ENCODE results near the gene PAK5. TPM values are rescaled to one million over a fixed set of nuclear protein-coding genes. Genes with fewer than 3 reads are reported as not detected.

Gene PAK5
- polyA plus RNA-seq, 1 of the 3 experiments (the other 2 are of a cell fraction): 0.03 TPM

DNA sequence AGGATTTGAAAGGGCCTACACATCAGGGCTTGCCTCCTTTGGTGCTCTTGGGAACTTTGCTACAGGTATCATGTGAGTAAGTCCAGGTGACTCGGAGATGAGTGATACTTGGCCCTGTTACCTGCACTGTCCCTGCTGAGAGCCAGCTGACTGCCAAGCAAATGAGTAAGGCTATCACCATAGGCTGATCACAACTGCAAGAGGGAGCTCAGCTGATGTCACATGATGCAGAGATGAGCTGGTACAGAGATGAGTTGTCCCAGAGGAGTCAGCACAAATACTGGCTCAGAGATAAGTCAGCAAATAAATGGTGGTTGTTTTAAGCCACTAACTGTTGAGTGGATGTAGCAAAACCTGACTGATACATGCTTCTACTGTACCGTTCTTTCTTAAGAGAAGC, 283.1 kb downstream of the PAK5 start (continued):
- TF ChIP-seq PBX3 (IDR thresholded peaks at IDR 0.05): 0 out of 2 replicates have a peak, but pooled peaks have one; percentile 16
- TF ChIP-seq FOXJ3 (CRISPR knock-in tag; IDR thresholded peaks at IDR 0.05): no peak
- TF ChIP-seq GABPA (IDR thresholded peaks at IDR 0.05; ENCODE audit: low read depth): no peak
- no peak; the same call in 1 of the 2 replicates for TF ChIP-seq FOSL2 (IDR thresholded peaks at IDR 0.05; ENCODE audit: borderline replicate concordance, low read depth)
- TF ChIP-seq NRF1 (IDR thresholded peaks at IDR 0.05; ENCODE audit: low read depth, low read length): no peak
- TF ChIP-seq ZBTB33 (IDR thresholded peaks at IDR 0.05; ENCODE audit: borderline replicate concordance, low read depth): no peak
- no peak for TF ChIP-seq ELF1 (IDR thresholded peaks at IDR 0.05)
- no peak for TF ChIP-seq TEAD4 (IDR thresholded peaks at IDR 0.05; ENCODE audit: borderline replicate concordance, insufficient read depth)
- TF ChIP-seq JUND (IDR thresholded peaks at IDR 0.05): no peak; the same call in 1 of the 2 replicates
- TF ChIP-seq SMC3 (IDR thresholded peaks at IDR 0.05; ENCODE audit: low read depth, low read length): no peak

DNA sequence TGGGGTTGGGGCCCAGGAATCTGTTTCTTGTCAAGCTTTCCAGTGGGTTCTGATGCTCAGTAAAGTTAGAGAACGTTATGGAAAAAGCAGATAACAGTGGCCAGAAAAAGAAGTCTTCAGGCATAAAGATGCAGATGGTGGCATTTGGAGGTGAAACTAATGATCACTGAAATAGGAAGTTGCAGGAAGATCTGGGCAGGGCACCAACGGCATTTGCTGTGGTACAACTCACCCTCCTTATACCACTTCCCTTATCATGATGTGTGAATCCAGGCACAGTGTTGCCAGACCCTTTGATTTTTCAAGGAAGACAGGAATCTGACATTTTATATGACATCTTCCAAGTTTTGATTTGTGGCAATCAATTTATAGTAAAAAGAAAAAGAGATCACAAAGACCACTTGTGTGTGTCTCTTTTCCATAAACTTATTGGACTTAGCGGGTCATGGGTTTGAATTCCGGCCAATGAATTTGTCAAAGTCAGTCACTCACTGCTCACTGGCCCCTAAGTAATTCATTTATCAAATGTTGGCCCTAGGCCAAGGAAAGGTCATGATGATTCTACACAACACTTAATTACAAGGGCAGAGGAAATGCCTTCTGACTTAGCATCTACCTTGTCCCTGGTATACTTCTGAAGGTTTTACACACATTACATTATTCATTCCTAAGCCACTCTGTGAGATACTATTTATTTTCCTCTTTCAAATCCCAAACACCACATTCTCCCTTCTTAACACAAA, 286.9 kb downstream of the PAK5 start:
- no peak for DNase-seq
- H2AFZ ChIP-seq (ENCODE audit: low read depth): no peak overlapping the region
- H3K79me2 ChIP-seq (ENCODE audit: insufficient read depth): no peaks in the 10 kb centered on the region
- no peak overlapping the region for H3K4me3 ChIP-seq (ENCODE audit: low read depth in 2 of 2, low read length in 1 of 2)
- no peaks in the 10 kb centered on the region for H4K20me1 ChIP-seq (ENCODE audit: insufficient read depth)
- CTCF ChIA-PET: interaction anchor here (1.4 kb wide), 1 partner anchor 144 kb away, joined by 3 read pairs; no protein-coding TSS in a partner anchor
- H3K4me2 ChIP-seq: no peak overlapping the region
- H3K4me1 ChIP-seq (ENCODE audit: control insufficient read depth in 1 of 2, insufficient read depth in 2 of 2, low read depth in 1 of 2, low read length in 1 of 2): peaks cover 5 to 7% of the 10 kb centered on the region in 2 experiments; a peak in 2 of 4 replicates
- H3K9ac ChIP-seq: no peak overlapping the region
- no peaks in the 10 kb centered on the region for H3K36me3 ChIP-seq (replicated peaks in 1 of 2; ENCODE audit: control insufficient read depth in 1 of 2, insufficient read depth in 2 of 2, low read length in 1 of 2)
- H3K27me3 ChIP-seq (ENCODE audit: insufficient read depth): no peaks in the 10 kb centered on the region
- POLR2A ChIA-PET: no interaction called here
- peak overlapping the region in 1 of 2 experiments; percentile 55; a peak in 2 of 4 replicates for H3K27ac ChIP-seq (ENCODE audit: low read depth in 2 of 2, low read length in 1 of 2)
- no peaks in the 10 kb centered on the region for H3K9me2 ChIP-seq
- H3F3A ChIP-seq (replicated peaks; ENCODE audit: insufficient read depth): peaks cover 4% of the 10 kb centered on the region
- 34% methylated on average over 4 of the region's 4 CpGs for WGBS (ENCODE audit: low lambda C conversion rate)
- no peaks in the 10 kb centered on the region for H3K9me3 ChIP-seq
- TF ChIP-seq YY1 (IDR thresholded peaks at IDR 0.05; ENCODE audit: low read depth): no peak
- TF ChIP-seq ZBTB33 (IDR thresholded peaks at IDR 0.05; ENCODE audit: borderline replicate concordance, low read depth): 0 out of 2 replicates have a peak, but pooled peaks have one; percentile 63
- TF ChIP-seq EP300 (IDR thresholded peaks at IDR 0.05; ENCODE audit: borderline replicate concordance in 1 of 2, low read depth in 1 of 2, low read length in 1 of 2): peak in 1 of 2 experiments; percentile 57; a peak in 1 of 4 replicates
- no peak for TF ChIP-seq GATA2 (CRISPR knock-in tag; IDR thresholded peaks at IDR 0.05)
- no peak for TF ChIP-seq FOXJ3 (CRISPR knock-in tag; IDR thresholded peaks at IDR 0.05)
- TF ChIP-seq NRF1 (IDR thresholded peaks at IDR 0.05; ENCODE audit: low read depth, low read length): no peak
- TF ChIP-seq POLR2AphosphoS5 (IDR thresholded peaks at IDR 0.05; ENCODE audit: low read depth, low read length): no peak
- no peak for TF ChIP-seq MXI1 (IDR thresholded peaks at IDR 0.05; ENCODE audit: low read depth, low read length)
- TF ChIP-seq PBX3 (IDR thresholded peaks at IDR 0.05): peak; percentile 90
- peak; percentile 73 for TF ChIP-seq JUND (IDR thresholded peaks at IDR 0.05)
- no peak for TF ChIP-seq TAF1 (IDR thresholded peaks at IDR 0.05; ENCODE audit: borderline replicate concordance, low read depth, low read length)
- TF ChIP-seq, protein P1, sequence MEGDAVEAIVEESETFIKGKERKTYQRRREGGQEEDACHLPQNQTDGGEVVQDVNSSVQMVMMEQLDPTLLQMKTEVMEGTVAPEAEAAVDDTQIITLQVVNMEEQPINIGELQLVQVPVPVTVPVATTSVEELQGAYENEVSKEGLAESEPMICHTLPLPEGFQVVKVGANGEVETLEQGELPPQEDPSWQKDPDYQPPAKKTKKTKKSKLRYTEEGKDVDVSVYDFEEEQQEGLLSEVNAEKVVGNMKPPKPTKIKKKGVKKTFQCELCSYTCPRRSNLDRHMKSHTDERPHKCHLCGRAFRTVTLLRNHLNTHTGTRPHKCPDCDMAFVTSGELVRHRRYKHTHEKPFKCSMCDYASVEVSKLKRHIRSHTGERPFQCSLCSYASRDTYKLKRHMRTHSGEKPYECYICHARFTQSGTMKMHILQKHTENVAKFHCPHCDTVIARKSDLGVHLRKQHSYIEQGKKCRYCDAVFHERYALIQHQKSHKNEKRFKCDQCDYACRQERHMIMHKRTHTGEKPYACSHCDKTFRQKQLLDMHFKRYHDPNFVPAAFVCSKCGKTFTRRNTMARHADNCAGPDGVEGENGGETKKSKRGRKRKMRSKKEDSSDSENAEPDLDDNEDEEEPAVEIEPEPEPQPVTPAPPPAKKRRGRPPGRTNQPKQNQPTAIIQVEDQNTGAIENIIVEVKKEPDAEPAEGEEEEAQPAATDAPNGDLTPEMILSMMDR (IDR thresholded peaks at IDR 0.05): no peak
- peak; percentile 76 for TF ChIP-seq TCF12 (IDR thresholded peaks at IDR 0.05)
- peak; percentile 95 for TF ChIP-seq NFIC (IDR thresholded peaks at IDR 0.05; ENCODE audit: borderline replicate concordance)
- no peak for TF ChIP-seq IRF3 (IDR thresholded peaks at IDR 0.05; ENCODE audit: low read depth, low read length)

Data from SK-N-SH (cell line).